Neutrophil (primary cell): ENCODE results near the gene PIEZO2.

Experiments used
- H3K27ac ChIP-seq: fragments of 200-600 bp; sonication (generic); 2 replicates; pipeline ENCODE4 v1.5.1; 2016; ENCODE audit warnings: mild to moderate bottlenecking, moderate library complexity
- H3K27me3 ChIP-seq: fragments of 200-600 bp; sonication (generic); 2 replicates; pipeline ENCODE4 v1.6.0; 2016; ENCODE audit warnings: mild to moderate bottlenecking
- H3K36me3 ChIP-seq: fragments of 200-600 bp; sonication (generic); 2 replicates; pipeline ENCODE4 v1.5.1; 2017
- H3K4me1 ChIP-seq, 2 experiments: fragments of 200-600 bp in 1 of 2; sonication (generic) in 1 of 2; 1 replicate in 1 of 2; 2 replicates in 1 of 2; pipeline versions ENCODE4 v1.5.1 to v1.6.1; 2013 to 2016; ENCODE audit warnings: low read depth in 1 of 2, low read length in 1 of 2, mild to moderate bottlenecking in 1 of 2, moderate library complexity in 1 of 2; ENCODE audit not compliant: control insufficient read depth in 1 of 2, insufficient read depth in 1 of 2
- H3K4me3 ChIP-seq, 2 experiments: fragments of 200-600 bp in 1 of 2; sonication (generic) in 1 of 2; 1 replicate in 1 of 2; 2 replicates in 1 of 2; pipeline ENCODE4 v1.5.1; 2013 to 2016; ENCODE audit warnings: low read depth in 1 of 2, low read length in 1 of 2, mild to moderate bottlenecking in 1 of 2, moderate library complexity in 1 of 2
- H3K9me3 ChIP-seq: fragments of 200-600 bp; sonication (generic); 2 replicates; pipeline ENCODE4 v1.5.1; 2016
- TF ChIP-seq, protein P1 (sequence below): fragments of 200-600 bp; sonication (generic); IDR thresholded peaks from 2 replicates; pipeline ENCODE4 v1.5.1; 2016; ENCODE audit warnings: antibody characterized with exemption

Gene PIEZO2

DNA sequence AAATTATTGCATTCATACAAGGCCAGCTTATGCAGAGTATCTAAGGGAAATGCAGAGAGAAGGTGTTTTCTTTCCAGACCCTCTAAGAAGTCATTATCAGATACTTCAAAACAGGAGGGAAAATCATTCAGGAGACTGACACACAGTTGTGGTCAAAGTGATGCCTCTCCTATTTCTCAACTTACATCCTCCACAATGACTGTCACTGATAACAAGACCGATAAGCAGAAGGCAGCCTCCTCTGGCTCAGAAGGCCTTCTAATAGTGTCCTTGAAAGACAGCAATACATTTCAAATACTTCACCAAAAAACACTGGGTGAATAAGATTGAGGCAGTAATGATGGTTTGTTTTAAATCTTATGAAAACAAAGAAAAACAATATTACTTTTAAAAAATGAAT, 199.7 kb downstream of the PIEZO2 start:
- TF ChIP-seq, protein P1, sequence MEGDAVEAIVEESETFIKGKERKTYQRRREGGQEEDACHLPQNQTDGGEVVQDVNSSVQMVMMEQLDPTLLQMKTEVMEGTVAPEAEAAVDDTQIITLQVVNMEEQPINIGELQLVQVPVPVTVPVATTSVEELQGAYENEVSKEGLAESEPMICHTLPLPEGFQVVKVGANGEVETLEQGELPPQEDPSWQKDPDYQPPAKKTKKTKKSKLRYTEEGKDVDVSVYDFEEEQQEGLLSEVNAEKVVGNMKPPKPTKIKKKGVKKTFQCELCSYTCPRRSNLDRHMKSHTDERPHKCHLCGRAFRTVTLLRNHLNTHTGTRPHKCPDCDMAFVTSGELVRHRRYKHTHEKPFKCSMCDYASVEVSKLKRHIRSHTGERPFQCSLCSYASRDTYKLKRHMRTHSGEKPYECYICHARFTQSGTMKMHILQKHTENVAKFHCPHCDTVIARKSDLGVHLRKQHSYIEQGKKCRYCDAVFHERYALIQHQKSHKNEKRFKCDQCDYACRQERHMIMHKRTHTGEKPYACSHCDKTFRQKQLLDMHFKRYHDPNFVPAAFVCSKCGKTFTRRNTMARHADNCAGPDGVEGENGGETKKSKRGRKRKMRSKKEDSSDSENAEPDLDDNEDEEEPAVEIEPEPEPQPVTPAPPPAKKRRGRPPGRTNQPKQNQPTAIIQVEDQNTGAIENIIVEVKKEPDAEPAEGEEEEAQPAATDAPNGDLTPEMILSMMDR: no peak
- Histone ChIP-seq H3K9me3 (no peaks in the 10 kb centered on the region), H3K36me3 (no peaks in the 10 kb centered on the region), H3K27ac (no peak overlapping the region), H3K4me1 (no peaks in the 10 kb centered on the region), H3K4me3 (no peak overlapping the region), H3K27me3 (no peaks in the 10 kb centered on the region)

DNA sequence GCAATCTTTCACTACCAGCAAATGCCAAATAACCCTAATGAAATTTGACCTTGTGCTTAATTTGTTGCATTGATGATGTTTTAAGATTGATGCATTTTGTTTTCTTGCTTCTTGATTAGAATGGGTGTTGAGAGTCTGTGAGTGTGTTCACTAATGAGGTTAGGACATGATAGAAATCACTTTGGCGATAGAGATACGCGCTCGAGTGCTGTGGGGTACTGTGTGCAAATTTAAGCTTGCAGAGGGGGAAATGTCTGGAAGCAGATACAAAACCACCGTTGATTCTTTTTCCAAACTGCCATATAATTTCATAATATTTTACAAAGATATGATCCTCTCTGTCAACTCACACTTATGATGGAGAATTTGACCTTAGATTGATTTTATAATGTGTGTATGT, 200.9 kb downstream of the PIEZO2 start:
- no peak overlapping the region for H3K27ac ChIP-seq
- H3K4me1 ChIP-seq: no peaks in the 10 kb centered on the region
- no peaks in the 10 kb centered on the region for H3K27me3 ChIP-seq
- H3K36me3 ChIP-seq: no peaks in the 10 kb centered on the region
- H3K4me3 ChIP-seq: no peak overlapping the region
- TF ChIP-seq, protein P1: no peak
- no peaks in the 10 kb centered on the region for H3K9me3 ChIP-seq

DNA sequence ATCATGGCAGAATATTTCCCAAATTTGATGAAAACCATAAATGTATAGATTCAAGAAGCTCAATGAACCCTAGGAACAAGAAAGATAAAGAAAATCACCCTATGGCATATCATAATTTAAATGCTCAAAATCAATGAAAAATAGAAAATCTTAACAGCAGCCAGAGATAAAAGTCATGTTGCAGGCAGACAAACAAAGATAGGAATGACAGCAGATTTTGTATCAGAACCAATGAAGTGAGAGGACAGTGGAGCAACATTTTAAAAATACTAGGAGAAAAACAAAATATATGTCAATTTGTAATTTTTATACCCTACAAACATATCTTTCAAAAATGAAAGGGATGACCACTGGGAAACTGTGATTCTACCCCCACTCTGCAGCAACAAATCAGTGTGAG, 203.3 kb downstream of the PIEZO2 start:
- Histone ChIP-seq H3K4me1 (no peaks in the 10 kb centered on the region), H3K27me3 (no peaks in the 10 kb centered on the region), H3K9me3 (no peaks in the 10 kb centered on the region), H3K4me3 (no peak overlapping the region), H3K27ac (no peak overlapping the region), H3K36me3 (no peaks in the 10 kb centered on the region)
- TF ChIP-seq, protein P1: no peak

DNA sequence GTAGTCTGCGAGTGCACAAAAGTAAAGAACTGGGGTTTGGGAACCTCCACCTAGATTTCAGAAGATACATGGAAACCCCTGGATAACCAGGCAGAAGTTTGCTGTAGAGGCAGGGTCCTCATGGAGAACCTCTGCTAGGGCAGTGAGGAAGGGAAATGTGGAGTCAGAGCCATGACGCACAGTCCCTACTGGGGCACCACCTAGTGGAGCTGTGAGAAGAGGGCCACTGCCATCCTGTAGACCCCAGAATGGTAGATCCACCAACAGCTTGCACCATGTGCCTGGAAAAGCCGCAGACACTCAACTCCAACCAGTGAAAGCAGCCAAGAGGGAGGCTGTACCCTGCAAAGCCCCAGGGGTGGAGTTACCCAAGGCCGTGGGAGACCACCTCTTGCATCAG, 206.4 kb downstream of the PIEZO2 start:
- TF ChIP-seq, protein P1: no peak
- H3K36me3 ChIP-seq: no peaks in the 10 kb centered on the region
- no peaks in the 10 kb centered on the region for H3K4me1 ChIP-seq
- H3K27ac ChIP-seq: no peak overlapping the region
- H3K27me3 ChIP-seq: no peaks in the 10 kb centered on the region
- no peaks in the 10 kb centered on the region for H3K9me3 ChIP-seq
- no peak overlapping the region for H3K4me3 ChIP-seq

DNA sequence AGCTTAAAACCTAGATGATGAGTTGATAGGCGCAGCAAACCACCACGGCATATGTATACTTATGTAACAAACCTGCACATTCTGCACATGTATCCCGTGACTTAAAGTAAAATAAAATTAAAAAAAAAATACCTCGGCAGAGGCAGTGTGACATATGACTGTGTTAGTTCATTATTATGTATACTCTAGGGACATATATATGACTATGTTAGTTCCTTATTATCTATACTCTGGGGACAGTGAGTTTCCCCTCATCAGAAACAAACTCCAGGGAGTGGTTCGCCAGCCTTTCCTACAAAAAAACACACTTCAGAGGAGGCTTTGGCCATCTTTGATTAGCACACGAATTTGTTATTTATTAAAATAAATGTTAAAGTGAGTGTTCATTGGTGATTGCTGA, 209.5 kb downstream of the PIEZO2 start:
- H3K4me1 ChIP-seq: no peaks in the 10 kb centered on the region
- H3K36me3 ChIP-seq: no peaks in the 10 kb centered on the region
- H3K4me3 ChIP-seq: no peak overlapping the region
- no peaks in the 10 kb centered on the region for H3K9me3 ChIP-seq
- no peak overlapping the region for H3K27ac ChIP-seq
- TF ChIP-seq, protein P1: no peak
- H3K27me3 ChIP-seq: no peaks in the 10 kb centered on the region
